GM18861 (cell line): ENCODE results near the gene ZFYVE28.

Experiments
- ATAC-seq: cut with Tn5 transposase; IDR thresholded peaks from one replicate; pipeline ENCODE4 v1.9.1; 2021; ENCODE audit not compliant: unreplicated experiment

ZFYVE28 gene

DNA sequence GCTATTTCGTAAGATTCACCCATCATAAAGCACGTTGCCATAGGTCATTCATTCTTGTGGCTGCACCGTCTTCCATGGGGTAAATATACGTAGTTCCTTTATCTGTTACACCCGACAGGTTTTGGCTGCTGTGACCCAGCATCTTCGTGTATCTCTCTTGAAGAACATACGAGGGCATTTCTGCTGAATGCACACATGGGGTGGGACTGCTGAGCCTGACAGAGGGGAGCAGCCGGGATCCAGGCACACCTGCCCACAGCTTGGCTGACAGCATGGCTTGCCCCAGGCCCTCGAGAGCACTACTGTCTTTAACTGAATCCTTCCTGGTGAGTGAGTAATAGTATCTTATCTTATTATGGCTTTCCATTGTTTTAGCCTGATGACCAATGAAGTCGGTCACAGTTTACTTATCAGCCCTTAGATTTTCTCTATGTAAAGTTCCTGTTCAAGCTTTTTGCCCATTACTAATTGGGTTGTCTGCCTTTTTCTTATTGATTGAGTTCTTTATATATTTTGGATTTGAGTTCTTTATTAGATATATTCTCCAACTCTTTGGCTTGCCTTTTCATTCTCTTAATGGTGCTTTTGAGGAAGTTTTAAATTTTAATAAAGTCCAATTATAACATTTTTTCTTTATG, 111.6 kb downstream of the ZFYVE28 start:
- no peak for ATAC-seq

DNA sequence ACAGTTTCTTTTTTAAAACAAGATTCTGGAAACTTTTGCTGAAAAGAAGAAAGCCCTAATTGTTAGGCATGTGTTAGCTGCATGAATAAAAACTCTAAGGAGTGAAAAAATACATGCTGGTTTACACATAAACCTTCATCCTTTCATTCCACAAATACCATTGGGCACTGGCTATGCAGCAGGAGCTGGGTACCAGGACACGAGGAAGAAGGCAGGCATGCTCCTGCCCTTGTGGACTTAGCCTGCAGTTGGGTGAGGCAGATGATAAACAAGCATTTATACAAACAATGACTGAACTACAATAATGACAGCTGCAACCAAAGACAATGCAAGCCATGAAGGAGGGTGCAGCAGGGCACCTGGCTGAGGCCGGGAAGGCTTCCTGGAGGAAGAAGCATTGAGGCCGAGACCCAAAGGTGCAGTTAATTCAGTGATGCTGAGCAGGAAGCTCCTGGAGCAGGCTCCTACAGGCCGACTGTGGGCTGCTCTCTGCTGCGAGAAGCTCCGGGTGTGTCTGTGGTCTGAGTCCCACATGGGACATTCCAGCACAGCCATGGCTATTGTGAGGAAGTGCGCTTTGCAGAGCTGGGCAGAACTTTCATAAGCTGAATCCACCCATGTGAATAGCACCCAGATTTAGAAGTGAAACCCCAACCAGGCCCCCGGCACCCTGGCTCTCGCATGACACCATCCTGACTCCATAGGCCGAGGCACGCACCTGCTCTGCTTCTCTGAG, 112.5 kb downstream of the ZFYVE28 start:
- ATAC-seq = no peak

DNA sequence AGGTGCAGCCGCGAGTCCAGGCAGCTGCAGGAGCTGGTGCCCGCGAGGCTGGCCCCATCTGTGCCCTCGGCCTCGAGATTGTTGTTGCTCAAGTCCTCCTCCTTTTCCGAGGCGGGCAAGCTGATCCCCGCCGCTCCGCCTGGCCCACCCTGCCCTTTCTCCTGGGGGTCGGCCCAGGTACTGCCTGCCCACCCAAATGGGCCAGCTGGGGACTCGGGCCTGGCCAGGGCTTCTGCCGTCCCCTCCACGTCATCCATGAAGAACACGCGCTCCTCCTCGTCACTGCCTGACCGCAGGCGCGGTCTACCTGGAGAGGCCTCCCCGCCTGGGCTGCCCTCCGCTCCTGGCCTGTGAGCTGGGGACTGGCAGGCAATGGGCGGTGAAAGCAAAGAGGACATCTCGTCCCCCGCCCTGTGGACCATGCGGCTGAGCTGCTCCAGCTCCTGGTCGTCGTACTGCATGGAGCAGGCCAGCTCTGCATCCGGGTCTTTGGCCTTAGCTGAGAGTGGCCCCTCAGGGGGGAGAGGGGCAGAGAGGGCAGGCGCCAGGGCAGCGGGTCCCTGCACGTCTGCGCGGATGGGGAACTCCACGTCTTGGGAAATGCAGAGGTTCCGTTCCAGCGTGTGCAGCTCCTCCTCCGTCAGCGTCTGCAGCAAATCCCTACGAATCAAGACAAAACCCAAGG, 113.4 kb downstream of the ZFYVE28 start:
- ATAC-seq = no peak

DNA sequence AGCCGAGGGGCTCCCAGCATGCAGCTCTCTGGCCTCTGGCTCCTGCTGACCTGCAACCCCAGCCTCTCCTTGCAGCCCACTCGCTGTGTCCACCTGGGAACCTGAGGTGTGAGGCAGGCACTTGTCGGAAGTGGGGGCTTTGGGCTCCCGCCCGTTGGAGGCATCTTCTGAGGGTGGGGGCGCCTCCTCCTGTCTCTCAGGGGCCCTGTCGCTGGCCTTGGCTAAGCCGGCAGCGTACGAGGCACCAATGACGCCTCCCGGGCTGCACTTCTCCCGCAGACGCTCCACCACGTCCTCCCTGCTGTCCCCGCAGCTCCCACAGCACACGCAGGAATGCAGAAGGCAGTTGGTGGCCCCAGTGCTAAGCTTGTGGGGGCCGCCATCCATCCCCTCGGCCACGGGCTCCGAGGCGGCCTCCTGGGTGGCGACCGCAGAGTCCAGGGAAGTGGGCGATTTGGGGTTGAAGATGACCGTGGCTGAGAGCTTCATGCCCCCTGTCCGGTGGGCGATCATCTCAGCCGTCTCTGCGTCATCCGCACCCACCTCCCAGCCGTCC, 114.0 kb downstream of the ZFYVE28 start:
- ATAC-seq = no peak

DNA sequence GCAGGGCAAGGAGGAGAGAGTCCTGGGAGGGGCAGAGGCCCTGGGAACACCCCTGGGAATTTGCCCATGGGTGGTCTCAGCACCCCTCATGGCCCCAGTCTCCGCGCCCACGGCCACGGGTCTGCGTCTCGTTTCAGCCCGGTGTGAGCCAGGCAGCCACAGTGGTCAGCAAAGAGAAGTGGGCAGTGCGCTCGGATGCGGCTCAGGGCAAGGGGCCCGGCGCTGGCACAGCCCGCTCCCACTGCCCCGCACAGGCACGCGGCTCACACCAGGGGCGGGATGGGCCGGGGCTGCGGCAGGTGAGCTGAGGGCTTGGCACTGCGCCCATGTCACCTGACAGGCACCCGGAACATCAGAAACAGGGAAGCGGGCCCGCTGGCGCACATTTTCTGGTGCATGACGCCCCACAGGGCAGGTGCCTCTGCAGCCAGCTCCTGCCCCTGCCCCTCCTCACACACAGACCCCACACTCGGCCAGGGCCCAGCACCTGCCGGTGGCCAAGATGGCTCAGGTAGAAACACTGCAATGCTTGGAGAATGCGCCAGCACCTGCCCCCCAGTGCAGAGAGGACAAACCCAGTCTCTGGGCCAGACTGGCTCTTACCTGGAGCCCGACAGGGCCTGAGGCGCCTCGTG, 114.6 kb downstream of the ZFYVE28 start:
- ATAC-seq = no peak

DNA sequence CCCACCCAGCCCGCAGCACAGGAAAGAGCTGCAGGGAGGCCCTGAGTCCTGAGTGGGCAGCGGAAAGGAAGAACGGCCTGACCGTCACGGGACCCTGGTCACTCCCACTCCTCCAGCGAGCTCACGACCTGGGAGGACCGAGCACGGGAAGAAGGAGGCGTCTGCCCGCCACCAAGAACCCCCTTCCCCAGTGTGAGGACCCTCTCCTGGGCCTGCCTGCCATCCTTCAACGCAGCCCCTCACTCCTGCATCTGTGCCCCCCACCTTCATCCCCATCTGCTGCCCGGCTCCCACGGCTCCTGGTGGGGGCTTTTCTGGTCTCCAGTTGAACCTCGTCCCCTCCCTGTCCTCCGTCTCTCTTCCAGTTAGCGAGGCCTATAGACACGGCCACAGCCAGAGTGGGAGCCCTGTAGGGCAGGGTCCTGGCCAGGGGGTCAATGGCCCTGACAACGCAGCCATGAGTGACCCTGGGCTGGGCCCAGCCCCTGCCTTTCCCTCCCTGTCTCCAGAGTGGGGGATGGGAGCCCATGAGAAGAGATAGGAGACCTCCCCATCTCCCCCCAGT, 115.2 kb downstream of the ZFYVE28 start:
- ATAC-seq = no peak

DNA sequence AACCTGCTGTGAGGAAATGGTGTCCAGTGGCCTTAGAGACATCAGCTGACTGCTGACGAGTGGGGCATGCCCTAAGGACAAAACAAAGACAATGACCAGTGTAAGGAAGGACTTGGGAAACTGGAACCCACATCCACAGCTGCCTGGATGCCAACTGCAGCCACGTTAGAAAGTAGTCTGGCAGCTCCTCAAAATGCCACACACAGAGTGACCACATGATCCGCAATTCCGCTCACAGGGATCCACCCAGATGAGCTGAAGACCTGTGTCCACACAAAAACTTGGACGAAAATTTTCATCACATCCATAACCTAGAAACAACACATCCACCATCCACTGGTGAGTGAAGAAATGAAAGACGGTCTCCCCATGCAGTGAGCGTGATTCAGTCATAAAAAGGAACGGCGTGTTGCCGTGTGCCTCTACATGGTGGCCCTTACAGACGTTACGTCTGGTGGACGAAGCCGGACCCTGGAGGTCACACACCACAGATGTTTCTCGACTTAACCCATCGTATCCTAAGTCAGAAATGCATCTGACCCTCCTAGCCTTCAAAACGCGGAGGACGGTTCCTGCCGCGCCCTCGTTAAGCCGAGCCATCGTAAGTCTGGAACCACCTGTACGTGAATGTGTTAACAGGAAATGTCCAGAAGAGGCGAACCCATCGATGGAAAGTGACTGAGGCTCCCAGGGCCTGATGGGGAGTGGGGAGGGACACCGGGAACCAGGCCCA, 115.9 kb downstream of the ZFYVE28 start:
- ATAC-seq = no peak

DNA sequence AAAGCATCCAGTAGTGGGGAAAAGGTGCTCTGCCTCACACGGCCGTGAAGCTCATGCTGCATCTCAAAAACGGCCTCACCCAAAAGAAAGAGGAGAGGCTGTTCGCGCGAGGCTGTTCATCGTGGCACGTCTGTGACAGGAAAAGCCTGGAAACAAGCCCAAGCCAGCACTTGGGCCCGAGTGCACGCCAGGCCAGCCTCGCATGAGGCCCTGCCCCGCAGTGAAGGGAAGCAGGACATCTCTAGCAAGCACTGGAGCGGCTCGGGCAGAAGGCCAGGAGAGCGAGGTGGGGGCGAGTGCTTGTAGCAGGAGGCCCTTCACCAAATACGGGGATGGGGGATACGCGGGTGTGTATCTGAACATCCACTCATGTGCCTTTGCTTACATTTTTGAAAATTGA, 116.6 kb downstream of the ZFYVE28 start:
- no peak for ATAC-seq

DNA sequence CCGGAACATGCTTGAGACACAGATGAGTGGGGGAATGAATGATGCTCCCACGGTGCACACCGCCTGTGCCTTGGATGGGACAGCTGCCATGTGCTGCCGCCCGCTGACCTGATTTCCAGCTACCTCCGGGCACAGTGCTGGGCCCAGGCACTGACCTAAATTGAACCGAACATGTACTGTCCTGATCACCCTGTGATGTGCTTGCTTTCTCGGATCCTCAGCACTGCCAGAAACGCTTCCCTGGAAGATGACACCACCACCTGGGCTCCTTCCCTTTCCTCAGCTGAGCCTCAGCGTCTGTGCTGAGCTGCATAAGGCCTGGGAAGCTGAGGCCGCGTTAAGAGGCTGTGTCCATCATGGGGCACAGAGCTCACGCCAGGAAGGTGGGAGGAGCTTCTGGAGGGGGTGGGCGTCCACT, 117.2 kb downstream of the ZFYVE28 start:
- no peak for ATAC-seq

DNA sequence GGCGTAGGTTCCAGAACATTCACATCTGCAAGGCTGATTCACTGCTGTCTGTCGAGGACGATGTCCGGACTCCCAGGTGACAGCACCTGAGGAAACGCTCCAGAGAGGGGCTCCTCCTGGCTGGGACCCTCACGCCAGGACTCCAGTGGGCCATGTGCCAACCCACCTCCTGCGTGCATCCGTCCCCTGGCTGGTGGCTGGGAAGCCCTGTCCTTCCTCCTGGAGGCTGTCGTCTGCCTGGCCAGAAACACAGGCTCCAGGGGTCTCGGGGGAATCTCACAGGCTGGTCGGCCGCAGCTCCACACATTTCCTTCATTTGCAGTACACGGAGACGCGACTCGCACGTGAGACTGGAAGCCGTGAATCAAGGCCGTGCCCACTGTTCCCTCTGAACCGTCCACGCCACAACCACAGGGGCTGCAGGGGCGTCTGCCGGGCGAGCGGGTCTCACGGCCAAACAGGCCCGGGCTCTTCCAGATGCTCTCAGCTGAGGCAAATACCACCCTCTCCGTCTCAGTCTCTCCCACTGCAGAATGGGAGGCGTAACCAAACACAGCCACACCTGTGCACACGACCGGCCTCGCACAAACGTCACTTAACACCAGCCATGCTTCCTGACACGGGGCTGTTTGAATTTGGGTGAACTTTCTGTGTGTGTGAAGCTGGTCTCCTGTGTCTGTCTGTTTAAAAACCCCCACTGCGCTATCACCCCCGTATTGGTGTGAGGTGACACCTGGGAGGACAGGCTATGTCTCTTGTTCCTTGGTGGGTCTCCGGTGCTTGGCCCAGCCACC, 117.8 kb downstream of the ZFYVE28 start:
- ATAC-seq = no peak

DNA sequence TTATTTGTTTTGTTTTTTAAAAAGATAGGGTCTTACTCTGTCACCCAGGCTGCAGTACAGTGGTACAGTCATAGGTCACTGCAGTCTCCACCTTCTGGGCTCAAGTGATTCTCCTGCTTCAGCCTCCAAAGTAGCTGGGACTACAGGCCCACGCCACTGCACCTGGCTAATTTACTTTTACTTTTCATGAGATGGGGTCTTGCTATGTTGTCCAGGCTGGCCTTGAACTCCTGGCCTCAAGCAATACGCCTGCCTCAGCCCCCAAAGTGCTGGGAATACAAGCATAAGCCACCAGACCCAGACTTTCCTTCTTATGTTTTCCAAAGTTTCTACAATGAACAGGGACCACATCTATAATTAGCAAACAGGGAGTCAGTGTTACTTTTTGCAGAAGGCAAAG, 118.7 kb downstream of the ZFYVE28 start:
- ATAC-seq = no peak

DNA sequence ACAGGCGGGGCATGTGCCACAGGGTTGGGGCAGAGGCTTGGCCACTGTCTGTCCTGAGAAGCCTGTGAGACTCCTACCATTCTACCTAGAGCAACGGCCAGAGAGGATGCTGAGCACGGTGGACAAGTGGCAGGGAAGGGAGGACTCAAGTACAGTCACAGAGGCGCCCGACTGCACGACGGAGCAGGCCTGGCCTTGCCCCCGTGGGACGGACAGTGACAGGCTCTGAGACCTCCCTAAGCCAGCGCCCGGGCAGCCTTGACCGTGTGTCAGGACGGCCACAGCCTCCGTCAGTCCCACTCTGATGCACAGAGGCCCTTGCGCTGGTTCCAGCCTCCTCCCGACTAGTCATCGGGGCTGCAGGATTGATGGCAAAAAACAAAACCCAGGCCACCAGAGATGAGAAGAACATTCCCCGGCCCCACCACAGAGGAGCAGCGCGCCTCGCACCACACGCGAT, 119.9 kb downstream of the ZFYVE28 start:
- no peak for ATAC-seq

DNA sequence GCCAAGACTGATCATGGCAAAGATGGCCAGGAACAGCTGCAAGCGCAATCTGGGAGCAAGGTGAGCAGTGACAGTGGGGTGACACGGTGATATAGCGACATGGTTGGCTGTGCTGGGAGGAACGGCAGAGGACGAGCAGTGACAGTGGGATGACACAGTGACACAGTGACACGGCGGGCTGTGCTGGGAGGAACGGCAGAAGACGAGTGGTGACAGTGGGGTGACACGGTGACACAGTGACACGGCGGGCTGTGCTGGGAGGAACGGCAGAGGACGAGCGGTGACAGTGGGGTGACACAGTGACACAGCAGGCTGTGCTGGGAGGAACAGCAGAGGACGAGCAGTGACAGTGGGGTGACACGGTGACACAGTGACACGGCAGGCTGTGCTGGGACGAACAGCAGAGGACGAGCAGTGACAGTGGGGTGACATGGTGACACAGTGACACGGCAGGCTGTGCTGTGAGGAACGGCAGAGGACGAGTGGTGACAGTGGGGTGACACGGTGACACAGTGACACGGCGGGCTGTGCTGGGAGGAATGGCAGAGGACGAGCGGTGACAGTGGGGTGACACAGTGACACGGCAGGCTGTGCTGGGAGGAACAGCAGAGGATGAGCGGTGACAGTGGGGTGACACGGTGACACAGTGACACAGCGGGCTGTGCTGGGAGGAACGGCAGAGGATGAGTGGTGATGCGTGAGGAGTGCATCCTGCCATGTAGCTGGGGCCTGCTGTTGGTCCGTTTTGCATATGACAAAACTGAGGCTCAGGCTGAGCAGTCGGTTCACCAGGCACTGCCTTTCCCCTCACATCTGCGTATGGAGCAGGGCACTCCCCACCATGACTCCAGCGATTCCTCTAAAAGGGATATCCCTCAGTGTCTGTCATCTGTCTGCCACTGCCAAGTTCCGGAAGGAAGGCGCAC, 120.6 kb downstream of the ZFYVE28 start:
- ATAC-seq = no peak

DNA sequence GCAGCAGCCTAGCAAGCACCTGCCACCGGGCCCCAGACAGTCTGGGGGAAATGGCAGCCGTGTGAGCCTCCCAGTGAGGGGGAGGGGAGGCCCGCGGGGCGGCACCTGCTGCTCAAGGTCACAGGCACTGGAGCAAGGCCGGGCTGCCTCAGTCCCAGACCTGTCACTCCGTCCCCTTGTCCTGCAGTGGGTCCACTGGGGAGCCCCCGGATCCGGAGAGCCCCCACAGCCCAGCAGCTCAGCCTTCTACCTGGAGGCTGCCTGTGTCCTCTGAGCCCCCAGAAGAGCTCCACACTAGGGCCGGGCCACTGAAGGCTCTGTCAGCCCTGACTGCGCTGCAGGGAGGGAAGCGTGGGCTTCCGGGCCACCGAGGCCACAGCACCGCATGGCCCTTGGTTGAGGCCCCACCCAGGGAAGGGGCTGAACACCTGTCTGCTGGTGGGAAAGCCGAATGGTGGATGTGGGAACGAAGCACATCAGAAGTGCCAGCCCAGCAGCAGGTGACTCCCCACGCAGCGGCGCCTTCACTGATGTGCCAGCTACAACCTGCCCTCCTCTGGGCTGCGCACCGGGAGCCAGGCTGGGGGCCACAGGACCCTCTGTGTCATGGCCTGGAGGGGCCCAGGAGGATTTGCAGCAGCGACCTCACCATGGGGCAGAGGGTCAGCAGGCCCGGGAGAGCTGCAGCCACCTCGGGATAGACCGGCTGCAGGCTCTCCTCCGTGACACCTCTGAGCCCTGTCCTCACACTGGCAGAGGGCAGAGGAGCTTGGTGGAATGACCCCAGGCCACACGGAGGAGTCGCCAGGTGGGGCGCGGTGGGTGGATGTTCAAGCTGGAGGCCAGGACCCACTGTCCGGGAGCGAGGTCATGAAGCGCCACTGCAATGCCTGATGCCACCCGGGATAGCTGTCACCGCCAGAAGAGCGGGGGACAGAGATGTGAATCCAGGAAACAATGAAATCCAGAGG, 121.5 kb downstream of the ZFYVE28 start:
- no peak for ATAC-seq

DNA sequence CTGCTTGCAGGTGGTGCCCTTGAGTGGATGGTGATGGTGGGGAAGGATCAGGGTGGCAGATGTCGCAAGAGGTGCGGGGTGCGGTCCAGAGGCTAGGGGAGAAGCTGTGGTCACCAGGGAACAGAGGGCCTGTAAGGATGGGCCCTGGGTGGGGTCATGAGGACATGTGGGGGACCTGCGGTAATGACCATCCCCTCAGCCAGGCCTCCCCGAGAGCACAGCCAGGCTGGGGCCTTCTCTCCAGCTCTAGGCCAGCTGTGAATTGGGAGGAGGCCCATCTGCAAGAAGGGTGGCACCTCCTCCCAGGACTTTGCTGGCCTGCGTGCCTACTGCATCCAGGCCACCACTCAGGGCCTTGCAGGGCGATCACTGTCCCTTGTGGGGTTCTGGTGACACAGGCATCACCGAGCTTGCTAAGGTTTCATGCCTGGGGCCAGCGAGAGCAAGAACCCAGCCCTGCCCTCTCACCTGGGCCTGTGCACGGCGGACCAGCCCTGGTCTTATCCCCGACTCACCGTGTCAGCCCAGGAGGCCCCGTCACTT, 122.5 kb downstream of the ZFYVE28 start:
- no peak for ATAC-seq

DNA sequence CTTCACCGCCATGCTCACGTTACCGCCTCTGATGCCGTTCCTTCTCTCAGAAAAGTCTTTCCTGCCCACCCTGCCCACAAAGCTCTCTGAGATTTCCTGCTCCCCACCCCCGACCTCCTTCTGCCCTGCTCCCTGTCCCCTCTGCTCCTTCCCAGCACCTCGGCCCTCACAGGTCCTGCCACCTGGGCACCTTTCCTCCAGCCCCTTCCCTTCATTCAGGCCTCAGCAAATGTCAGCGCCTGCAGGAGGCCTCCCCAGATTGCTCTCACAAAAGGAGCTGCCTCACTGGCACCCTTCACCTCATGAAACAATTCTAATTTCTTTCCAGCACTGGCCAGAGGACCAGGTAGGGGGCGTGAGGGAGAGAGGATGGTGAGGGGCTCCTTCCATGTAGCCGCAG, 122.9 kb downstream of the ZFYVE28 start:
- no peak for ATAC-seq

DNA sequence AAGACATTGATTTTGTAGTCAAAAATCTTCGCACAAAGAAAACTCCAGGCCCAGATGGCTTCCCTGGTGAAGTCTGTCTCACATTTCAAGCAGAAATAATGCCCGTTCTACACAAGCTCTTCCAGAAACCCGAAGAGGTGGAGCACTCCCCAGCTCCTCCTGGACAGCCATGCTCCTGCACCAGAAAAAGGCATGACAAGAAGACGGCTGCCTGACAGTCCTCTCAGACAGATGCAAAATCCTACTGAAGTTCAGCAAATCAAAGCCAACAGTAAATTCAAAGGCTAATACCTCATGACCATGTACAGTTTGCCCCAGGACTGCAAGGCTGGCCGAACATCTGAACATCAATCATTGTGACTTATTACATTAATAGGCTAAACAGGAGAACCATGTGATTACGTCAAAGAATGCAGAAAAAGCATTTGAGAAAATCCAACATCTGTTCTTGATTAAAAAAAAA, 125.8 kb downstream of the ZFYVE28 start:
- no peak for ATAC-seq
